Esophagus muscularis mucosa (tissue), 4 donors: ENCODE measurements around the gene INO80E. TPM values are rescaled to one million over a fixed set of nuclear protein-coding genes. Genes with fewer than 3 reads are reported as not detected.
"Not testable (repeated sequence)": the region's sequence is repeated elsewhere in the genome, so short reads cannot be mapped to it uniquely, and the experiment has no call there.

Experiments used
- DNase-seq: peaks from one replicate; pipeline ENCODE4 v3.0.0-alpha.2; 2017; ENCODE audit errors: extremely low spot score
- H3K27ac ChIP-seq, 4 donors: fragments of 200-600 bp; sonication (generic); replicated peaks in 1 of 4; 1 replicate in 3 of 4; 2 replicates in 1 of 4; pipeline ENCODE4 v1.5.1; 2016 to 2019; ENCODE audit warnings: mild to moderate bottlenecking in 1 of 4
- H3K27me3 ChIP-seq, 4 donors: fragments of 200-600 bp; sonication (generic); one replicate each; pipeline versions ENCODE4 v1.5.1 to v1.6.0; 2016 to 2019
- H3K36me3 ChIP-seq, 4 donors: fragments of 200-600 bp; sonication (generic); one replicate each; pipeline ENCODE4 v1.5.1; 2016 to 2019
- H3K4me1 ChIP-seq, 4 donors: fragments of 200-600 bp; sonication (generic); one replicate each; pipeline ENCODE4 v1.5.1; 2016 to 2019
- H3K4me3 ChIP-seq, 4 donors: fragments of 200-600 bp; sonication (generic); 1 replicate in 2 of 4; 2 replicates in 2 of 4; pipeline ENCODE4 v1.5.1; 2016 to 2019; ENCODE audit warnings: mild to moderate bottlenecking in 4 of 4, moderate library complexity in 1 of 4
- H3K9me3 ChIP-seq, 4 donors: fragments of 200-600 bp; sonication (generic); 1 replicate in 3 of 4; 2 replicates in 1 of 4; pipeline ENCODE4 v1.5.1; 2016 to 2019
- EP300 ChIP-seq: sonication (generic); formaldehyde crosslinking; IDR thresholded peaks from one replicate; pipeline ENCODE4 v1.6.1; 2017; ENCODE audit warnings: antibody characterized with exemption
- POLR2A ChIP-seq: fragments of 450-650 bp; IDR thresholded peaks from one replicate; pipeline ENCODE4 v1.6.1; 2017; ENCODE audit warnings: antibody characterized with exemption, moderate library complexity, mild to moderate bottlenecking, low read depth
- POLR2AphosphoS5 ChIP-seq, 2 donors: sonication (generic); formaldehyde crosslinking; IDR thresholded peaks; one replicate each; pipeline ENCODE4 v1.6.1; 2017; ENCODE audit warnings: antibody characterized with exemption in 2 of 2
- WGBS: methylation state at CpG from one replicate; pipeline ENCODE4 v1.1.5; 2018; 5-methylcytosine and 5-hydroxymethylcytosine counted together
- intact Hi-C: fragments of 100-400 bp; cut with DNase I; formaldehyde crosslinking; loops from one replicate; pipeline ENCODE4 v1.15.1; 2023
- total RNA-seq, 4 donors: library from RNA; depleted of rRNA; stranded (reverse); fragments of >200 nt; gene quantifications; one replicate each; pipeline versions ENCODE4 v1.1.0 to v1.2.1, GENCODE V29; 2016
- TF ChIP-seq, protein P1 (sequence below), 3 experiments: fragments of 200-600 bp in 2 of 3; fragments of 450-650 bp in 1 of 3; sonication (generic) in 2 of 3; IDR thresholded peaks; one replicate each; pipeline ENCODE4 v1.5.1; 2017 to 2019; ENCODE audit warnings: antibody characterized with exemption in 3 of 3, mild to moderate bottlenecking in 2 of 3, moderate library complexity in 1 of 3

The INO80E gene
- total RNA-seq, 4 donors from 2014 or later, result 38.2 to 58.1 (median 43.5) TPM

DNA sequence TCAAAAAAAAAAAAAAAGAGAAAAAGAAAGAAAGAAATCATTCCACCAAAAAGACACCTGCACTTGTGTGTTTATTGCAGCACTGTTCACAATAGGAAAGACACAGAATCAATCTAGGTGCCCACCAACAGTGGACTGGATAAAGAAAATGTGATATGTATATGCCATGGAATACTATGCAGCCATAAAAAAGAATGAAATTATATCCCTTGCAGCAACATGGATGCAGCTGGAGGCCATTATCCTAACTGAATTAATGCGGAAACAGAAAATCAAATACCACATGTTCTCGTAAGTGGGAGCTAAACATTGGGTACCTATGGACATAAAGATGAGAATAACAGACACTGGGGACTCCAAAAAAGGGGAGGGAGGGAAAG lies 21.2 kb downstream of the INO80E start:
- TF ChIP-seq, protein P1, sequence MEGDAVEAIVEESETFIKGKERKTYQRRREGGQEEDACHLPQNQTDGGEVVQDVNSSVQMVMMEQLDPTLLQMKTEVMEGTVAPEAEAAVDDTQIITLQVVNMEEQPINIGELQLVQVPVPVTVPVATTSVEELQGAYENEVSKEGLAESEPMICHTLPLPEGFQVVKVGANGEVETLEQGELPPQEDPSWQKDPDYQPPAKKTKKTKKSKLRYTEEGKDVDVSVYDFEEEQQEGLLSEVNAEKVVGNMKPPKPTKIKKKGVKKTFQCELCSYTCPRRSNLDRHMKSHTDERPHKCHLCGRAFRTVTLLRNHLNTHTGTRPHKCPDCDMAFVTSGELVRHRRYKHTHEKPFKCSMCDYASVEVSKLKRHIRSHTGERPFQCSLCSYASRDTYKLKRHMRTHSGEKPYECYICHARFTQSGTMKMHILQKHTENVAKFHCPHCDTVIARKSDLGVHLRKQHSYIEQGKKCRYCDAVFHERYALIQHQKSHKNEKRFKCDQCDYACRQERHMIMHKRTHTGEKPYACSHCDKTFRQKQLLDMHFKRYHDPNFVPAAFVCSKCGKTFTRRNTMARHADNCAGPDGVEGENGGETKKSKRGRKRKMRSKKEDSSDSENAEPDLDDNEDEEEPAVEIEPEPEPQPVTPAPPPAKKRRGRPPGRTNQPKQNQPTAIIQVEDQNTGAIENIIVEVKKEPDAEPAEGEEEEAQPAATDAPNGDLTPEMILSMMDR (IDR thresholded peaks at IDR 0.05), result no peak
- TF ChIP-seq EP300 (no peak), POLR2A (no peak), POLR2AphosphoS5 (IDR thresholded peaks at IDR 0.05) (no peak)

DNA sequence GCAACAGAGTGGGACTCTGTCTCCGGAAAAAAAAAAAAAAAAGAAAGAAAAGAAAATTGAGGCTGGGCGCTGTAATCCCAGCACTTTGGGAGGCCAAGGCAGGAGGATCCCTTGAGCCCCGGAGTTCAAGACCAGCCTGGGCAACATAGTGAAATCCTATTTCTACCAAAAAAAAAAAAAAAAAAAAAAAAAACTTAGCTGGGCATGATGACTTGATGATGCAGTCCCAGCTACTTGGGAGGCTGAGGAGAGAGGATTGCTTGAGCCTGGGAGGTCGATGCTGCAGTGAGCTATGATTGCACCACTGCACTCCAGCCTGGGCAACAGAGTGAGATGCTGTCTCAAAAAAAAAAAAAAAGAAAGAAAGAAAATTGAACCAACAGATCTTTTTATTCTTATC lies 21.9 kb downstream of the INO80E start:
- H3K4me3 ChIP-seq, H3K9me3 ChIP-seq, DNase-seq, H3K36me3 ChIP-seq, H3K27ac ChIP-seq, H3K27me3 ChIP-seq, intact Hi-C loops: not testable (repeated sequence)
- peaks cover 6 to 14% (median 13%) of the 10 kb centered on the region in 4 donors for H3K4me1 ChIP-seq
- 88% methylated on average over 4 of the region's 4 CpGs for WGBS

More for the DNA sequence above, 21.2 kb downstream of the INO80E start:
- no peaks in the 10 kb centered on the region for H3K36me3 ChIP-seq
- 91% methylated on average over 2 of the region's 2 CpGs for WGBS
- no peak overlapping the region for H3K4me3 ChIP-seq
- H3K4me1 ChIP-seq, result peaks cover 6 to 14% (median 13%) of the 10 kb centered on the region in 4 donors
- no peak overlapping the region for H3K27ac ChIP-seq
- H3K9me3 ChIP-seq, result no peaks in the 10 kb centered on the region
- intact Hi-C loops, result no loop called here
- no peak for DNase-seq
- H3K27me3 ChIP-seq, result peaks cover 0 to 7% (median 1%) of the 10 kb centered on the region in 4 donors

DNA sequence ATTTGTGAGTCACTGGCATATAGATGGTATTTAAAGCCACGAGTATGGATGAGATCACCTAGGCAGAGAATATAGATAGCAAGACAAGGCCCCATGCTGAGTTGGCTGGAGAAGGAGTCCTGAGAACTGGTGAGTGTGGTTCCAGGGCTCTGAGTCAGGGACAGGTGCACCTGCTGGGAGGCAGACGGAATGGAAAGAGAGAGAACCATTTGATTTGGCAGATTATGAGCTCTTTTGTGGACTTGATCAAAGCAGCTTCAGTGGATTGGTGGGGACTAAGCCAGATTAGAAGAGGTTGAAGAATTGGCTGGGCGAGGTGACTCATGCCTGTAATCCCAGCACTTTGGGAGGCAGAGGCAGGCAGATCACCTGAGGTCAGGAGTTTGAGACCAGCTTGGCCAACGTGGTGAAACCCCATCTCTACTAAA lies 22.7 kb downstream of the INO80E start:
- DNase-seq, result no peak
- no peaks in the 10 kb centered on the region for H3K9me3 ChIP-seq
- WGBS, result 75% methylated on average over 4 of the region's 4 CpGs
- peaks cover 6 to 14% (median 13%) of the 10 kb centered on the region in 4 donors for H3K4me1 ChIP-seq
- H3K27ac ChIP-seq, result no peak overlapping the region
- no peaks in the 10 kb centered on the region for H3K27me3 ChIP-seq
- TF ChIP-seq, protein P1 (IDR thresholded peaks at IDR 0.05), result no peak
- TF ChIP-seq POLR2A, result no peak
- no peak for TF ChIP-seq POLR2AphosphoS5 (IDR thresholded peaks at IDR 0.05)
- no peak for TF ChIP-seq EP300
- intact Hi-C loops, result no loop called here
- H3K4me3 ChIP-seq, result no peak overlapping the region
- no peaks in the 10 kb centered on the region for H3K36me3 ChIP-seq

DNA sequence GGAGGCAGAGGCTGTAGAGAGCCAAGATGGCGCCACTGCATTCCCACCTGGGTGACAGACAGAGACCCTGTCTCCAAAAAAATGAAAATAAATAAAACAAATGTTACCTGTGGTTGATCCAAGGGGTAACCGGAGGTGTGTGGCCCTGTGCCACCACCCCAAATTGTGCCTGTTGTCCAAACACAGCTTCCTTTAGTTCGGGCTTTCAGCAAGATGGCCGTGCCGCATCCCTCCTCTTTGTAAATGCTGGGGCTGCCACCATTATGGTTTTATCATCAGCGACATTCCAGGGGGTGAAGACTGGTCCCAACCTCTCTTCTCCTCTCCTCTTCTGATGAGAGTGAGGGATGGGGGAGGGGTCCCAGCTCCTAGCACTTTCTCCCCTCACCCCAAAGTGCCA lies 26.8 kb downstream of the INO80E start, which contains the start of gene C16orf92:
Gene C16orf92, plus strand, starts transcription at position 312 of the 400 bp plus-strand sequence. CDS start 143 bp downstream, outside the sequence.
- Histone ChIP-seq H3K4me1 (peaks cover 6 to 14% (median 13%) of the 10 kb centered on the region in 4 donors), H3K36me3 (no peaks in the 10 kb centered on the region), H3K27me3 (peaks cover 0 to 31% (median 0%) of the 10 kb centered on the region in 4 donors), H3K9me3 (no peaks in the 10 kb centered on the region), H3K4me3 (no peak within 1 kb of the TSS), H3K27ac (no peak within 1 kb of the TSS)
- 83% methylated on average over 6 of the region's 6 CpGs for WGBS
- intact Hi-C loops, result no loop called here
- no peak for DNase-seq
- TF ChIP-seq, protein P1 (IDR thresholded peaks at IDR 0.05), result no peak
- no peak for TF ChIP-seq POLR2A
- no peak for TF ChIP-seq POLR2AphosphoS5 (IDR thresholded peaks at IDR 0.05)
- no peak for TF ChIP-seq EP300

DNA sequence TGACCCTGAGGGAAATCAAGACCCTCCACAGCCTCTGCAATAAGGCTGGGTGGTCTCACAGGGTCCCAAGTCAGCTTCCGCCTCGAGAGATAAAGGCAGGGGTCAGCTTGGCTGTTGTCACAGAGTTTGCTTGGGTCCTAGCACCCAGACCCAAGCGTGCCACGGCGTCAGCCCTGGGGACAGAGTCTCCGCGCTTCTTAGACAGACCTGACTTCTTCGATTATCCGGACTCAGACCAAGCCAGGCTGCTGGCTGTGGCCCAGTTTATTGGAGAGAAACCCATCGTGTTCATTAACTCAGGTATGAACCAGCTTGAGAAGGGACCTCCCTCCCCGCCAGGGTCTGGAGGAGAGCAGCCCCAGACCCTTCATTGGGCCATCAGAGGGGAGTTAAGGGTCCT lies 27.5 kb downstream of the INO80E start:
- TF ChIP-seq POLR2AphosphoS5 (IDR thresholded peaks at IDR 0.05), result no peak
- TF ChIP-seq EP300, result no peak
- TF ChIP-seq, protein P1 (IDR thresholded peaks at IDR 0.05), result no peak
- no peak for TF ChIP-seq POLR2A
- Histone ChIP-seq H3K4me1 (peaks cover 6 to 14% (median 13%) of the 10 kb centered on the region in 4 donors), H3K27me3 (peaks cover 0 to 38% (median 0%) of the 10 kb centered on the region in 4 donors), H3K27ac (no peak overlapping the region), H3K36me3 (no peaks in the 10 kb centered on the region), H3K9me3 (no peaks in the 10 kb centered on the region), H3K4me3 (no peak overlapping the region)
- WGBS, result 81% methylated on average over 9 of the region's 11 CpGs
- no peak for DNase-seq
- intact Hi-C loops, result no loop called here
